Activated CD4-positive, alpha-beta T cell treated with anti-CD3 and anti-CD28 coated beads, Interleukin-2, Interleukin-4, amounts not matched to agents 100 ng/mL and 50 ng/mL, durations not matched to agents 16 hours and 8 hours (primary cell): Measurements from ENCODE around the gene MSX1.

Experiments
- DNase-seq: peaks from one replicate; pipeline ENCODE4 v3.0.0-alpha.2; 2020; ENCODE audit warnings: low spot score

The MSX1 gene

GRCh38 chr4:4841156-4841555 is 18.3 kb upstream of the MSX1 start:
- no peak for DNase-seq

GRCh38 chr4:4842476-4843441 is 16.7 kb upstream of the MSX1 start:
- DNase-seq = no peak

- no peak for DNase-seq
Measured at GRCh38 chr4:4843635-4844291, 15.7 kb upstream of the MSX1 start.

GRCh38 chr4:4845027-4845426 is 14.4 kb upstream of the MSX1 start:
- DNase-seq = no peak

GRCh38 chr4:4847011-4847410 is 12.5 kb upstream of the MSX1 start:
- DNase-seq = no peak

- DNase-seq = no peak
Measured at GRCh38 chr4:4848540-4848939, 10.9 kb upstream of the MSX1 start.

GRCh38 chr4:4849106-4849505 is 10.4 kb upstream of the MSX1 start:
- DNase-seq = no peak

GRCh38 chr4:4849524-4850193 is 9.8 kb upstream of the MSX1 start:
- no peak for DNase-seq

GRCh38 chr4:4851081-4851480 is 8.4 kb upstream of the MSX1 start:
- no peak for DNase-seq

GRCh38 chr4:4851906-4852305 is 7.6 kb upstream of the MSX1 start:
- no peak for DNase-seq

- no peak for DNase-seq
Measured at GRCh38 chr4:4852591-4853362, 6.7 kb upstream of the MSX1 start.

GRCh38 chr4:4853371-4853823 is 6.1 kb upstream of the MSX1 start:
- no peak for DNase-seq

- no peak for DNase-seq
Measured at GRCh38 chr4:4853921-4854648, 5.4 kb upstream of the MSX1 start.

- no peak for DNase-seq
Measured at GRCh38 chr4:4854649-4855295, 4.7 kb upstream of the MSX1 start.

GRCh38 chr4:4855301-4856070 is 4.0 kb upstream of the MSX1 start:
- no peak for DNase-seq

GRCh38 chr4:4856071-4857000 is 3.1 kb upstream of the MSX1 start:
- no peak for DNase-seq

- no peak for DNase-seq
Measured at GRCh38 chr4:4857001-4857808, 2.3 kb upstream of the MSX1 start.
